Measurements from ENCODE around the gene ZNF480.
"Not testable (repeated sequence)": the region's sequence is repeated elsewhere in the genome, so short reads cannot be mapped to it uniquely, and the experiment has no call there.

The ZNF480 gene

GRCh38 chr19:52336791-52337381 lies 39.9 kb downstream of the ZNF480 start:
- no peak for DNase-seq

- DNase-seq, result not testable (repeated sequence)
Observed at GRCh38 chr19:52339022-52339421, 42.1 kb downstream of the ZNF480 start.

- peak in 35 of 51 donors; percentile 1 to 53 (median 18) for DNase-seq
Observed at GRCh38 chr19:52343548-52343947, 46.6 kb downstream of the ZNF480 start.

- DNase-seq, result no peak
Observed at GRCh38 chr19:52345162-52345561, 48.2 kb downstream of the ZNF480 start.

GRCh38 chr19:52351512-52351911 lies 54.5 kb downstream of the ZNF480 start:
- no peak for DNase-seq

- DNase-seq, result no peak
Observed at GRCh38 chr19:52366414-52366824, 69.5 kb downstream of the ZNF480 start.

GRCh38 chr19:52369559-52370340 lies 72.8 kb downstream of the ZNF480 start, which contains the start of gene ZNF880:
TSS of gene ZNF880 (plus strand) at chr19:52369923. CDS start at chr19:52369966, 43 bp downstream.
- DNase-seq, result peak; percentile 42 to 95 (median 86)

GRCh38 chr19:52370341-52370710 lies 73.4 kb downstream of the ZNF480 start:
- no peak for DNase-seq
